ENCODE results near the gene DCDC2C.

DCDC2C gene

DNA sequence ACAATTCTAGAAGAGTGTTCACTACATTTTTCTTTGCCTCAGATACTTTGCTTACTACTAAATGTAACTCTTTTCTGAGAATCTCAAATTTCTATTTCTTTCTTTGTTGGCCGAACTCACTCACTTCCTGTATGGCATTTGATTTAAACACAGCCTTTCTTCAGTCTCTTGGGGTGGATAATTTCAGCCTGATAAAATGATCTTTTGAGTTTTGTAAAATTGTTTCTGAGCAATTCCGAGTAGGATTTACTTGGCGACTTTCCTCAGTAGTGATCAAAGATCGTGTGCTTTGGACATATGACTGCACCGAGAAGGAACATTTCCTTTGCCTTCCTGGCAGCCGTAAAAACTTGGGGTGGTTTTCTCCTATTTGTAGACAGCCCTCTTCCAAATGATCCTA is 127.4 kb downstream of the DCDC2C start:
- Histone ChIP-seq H3K4me3 (ENCODE audit: low read length) (no peak overlapping the region), H3K9ac (ENCODE audit: low read length) (no peak overlapping the region), H3K9me3 (ENCODE audit: insufficient read depth, low read length) (no peaks in the 10 kb centered on the region), H3K36me3 (replicated peaks; ENCODE audit: low read depth, low read length) (no peaks in the 10 kb centered on the region), H3K27ac (ENCODE audit: low read length) (no peak overlapping the region), H3K4me2 (ENCODE audit: low read length) (no peak overlapping the region), H2AFZ (ENCODE audit: low read depth, low read length) (no peak overlapping the region), H3K27me3 (ENCODE audit: low read depth, low read length) (peaks cover 20% of the 10 kb centered on the region; the same call in 1 of the 2 replicates), H4K20me1 (ENCODE audit: insufficient read depth, low read length) (no peaks in the 10 kb centered on the region), H3K79me2 (ENCODE audit: low read length) (no peaks in the 10 kb centered on the region), H3K4me1 (ENCODE audit: low read length) (peaks cover 6% of the 10 kb centered on the region; the same call in 1 of the 2 replicates)
- no peak for TF ChIP-seq EZH2phosphoT487 (IDR thresholded peaks at IDR 0.05; ENCODE audit: low read depth)
- TF ChIP-seq, protein P1, sequence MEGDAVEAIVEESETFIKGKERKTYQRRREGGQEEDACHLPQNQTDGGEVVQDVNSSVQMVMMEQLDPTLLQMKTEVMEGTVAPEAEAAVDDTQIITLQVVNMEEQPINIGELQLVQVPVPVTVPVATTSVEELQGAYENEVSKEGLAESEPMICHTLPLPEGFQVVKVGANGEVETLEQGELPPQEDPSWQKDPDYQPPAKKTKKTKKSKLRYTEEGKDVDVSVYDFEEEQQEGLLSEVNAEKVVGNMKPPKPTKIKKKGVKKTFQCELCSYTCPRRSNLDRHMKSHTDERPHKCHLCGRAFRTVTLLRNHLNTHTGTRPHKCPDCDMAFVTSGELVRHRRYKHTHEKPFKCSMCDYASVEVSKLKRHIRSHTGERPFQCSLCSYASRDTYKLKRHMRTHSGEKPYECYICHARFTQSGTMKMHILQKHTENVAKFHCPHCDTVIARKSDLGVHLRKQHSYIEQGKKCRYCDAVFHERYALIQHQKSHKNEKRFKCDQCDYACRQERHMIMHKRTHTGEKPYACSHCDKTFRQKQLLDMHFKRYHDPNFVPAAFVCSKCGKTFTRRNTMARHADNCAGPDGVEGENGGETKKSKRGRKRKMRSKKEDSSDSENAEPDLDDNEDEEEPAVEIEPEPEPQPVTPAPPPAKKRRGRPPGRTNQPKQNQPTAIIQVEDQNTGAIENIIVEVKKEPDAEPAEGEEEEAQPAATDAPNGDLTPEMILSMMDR (IDR thresholded peaks at IDR 0.05; ENCODE audit: low read depth, low read length) = no peak

DNA sequence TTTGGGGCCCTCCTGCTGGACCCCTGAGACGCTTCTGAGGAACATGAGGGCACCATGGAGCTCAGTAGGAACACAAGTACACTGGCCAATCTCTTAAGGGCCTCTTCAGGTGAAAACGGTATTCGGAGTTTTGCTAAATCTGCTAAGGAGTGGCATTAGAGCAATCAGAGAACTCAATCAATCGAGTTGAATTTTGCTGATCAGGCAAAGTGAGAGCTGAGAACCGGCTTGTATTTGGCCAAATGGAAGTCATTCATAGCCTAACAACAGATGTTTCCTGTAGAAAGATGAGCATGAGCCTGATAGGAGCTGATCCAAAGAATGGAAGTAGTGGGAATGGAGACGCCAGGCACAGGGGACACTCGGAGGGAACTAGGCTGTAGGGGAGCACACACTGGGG is 133.7 kb downstream of the DCDC2C start:
- no peak overlapping the region for H2AFZ ChIP-seq (ENCODE audit: low read depth, low read length)
- no peak overlapping the region for H3K4me2 ChIP-seq (ENCODE audit: low read length)
- no peaks in the 10 kb centered on the region for H3K36me3 ChIP-seq (replicated peaks; ENCODE audit: low read depth, low read length)
- peaks cover 7% of the 10 kb centered on the region; the same call in 1 of the 2 replicates for H3K4me1 ChIP-seq (ENCODE audit: low read length)
- no peaks in the 10 kb centered on the region for H4K20me1 ChIP-seq (ENCODE audit: insufficient read depth, low read length)
- H3K4me3 ChIP-seq (ENCODE audit: low read length) = no peak overlapping the region
- H3K9ac ChIP-seq (ENCODE audit: low read length) = no peak overlapping the region
- H3K79me2 ChIP-seq (ENCODE audit: low read length) = no peaks in the 10 kb centered on the region
- TF ChIP-seq EZH2phosphoT487 (IDR thresholded peaks at IDR 0.05; ENCODE audit: low read depth) = no peak
- TF ChIP-seq, protein P1 (IDR thresholded peaks at IDR 0.05; ENCODE audit: low read depth, low read length) = no peak
- no peaks in the 10 kb centered on the region for H3K9me3 ChIP-seq (ENCODE audit: insufficient read depth, low read length)
- peaks cover 22% of the 10 kb centered on the region; the same call in 1 of the 2 replicates for H3K27me3 ChIP-seq (ENCODE audit: low read depth, low read length)
- H3K27ac ChIP-seq (ENCODE audit: low read length) = no peak overlapping the region

DNA sequence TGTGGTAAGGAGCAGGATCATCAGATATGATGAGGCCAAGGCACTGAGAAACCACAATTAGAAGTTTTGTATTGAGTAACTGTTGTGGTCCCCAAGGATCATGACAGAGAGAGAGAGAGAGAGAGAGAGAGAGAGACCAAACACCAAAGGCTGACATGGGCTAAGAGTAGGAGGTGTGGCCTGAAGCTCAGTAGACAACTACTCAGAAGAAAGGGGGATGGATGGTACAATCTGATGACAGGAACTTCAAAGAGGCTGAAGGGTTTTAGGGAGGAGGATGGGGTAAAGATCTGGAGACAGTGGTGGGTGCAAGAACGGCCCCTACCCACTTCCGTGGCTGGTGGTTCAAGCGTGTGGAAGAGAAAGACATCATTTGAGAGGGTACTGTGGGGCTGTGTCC is 135.0 kb downstream of the DCDC2C start:
- TF ChIP-seq, protein P1 (IDR thresholded peaks at IDR 0.05; ENCODE audit: low read depth, low read length) = no peak
- no peak for TF ChIP-seq EZH2phosphoT487 (IDR thresholded peaks at IDR 0.05; ENCODE audit: low read depth)
- Histone ChIP-seq H3K79me2 (ENCODE audit: low read length) (no peaks in the 10 kb centered on the region), H3K36me3 (replicated peaks; ENCODE audit: low read depth, low read length) (no peaks in the 10 kb centered on the region), H3K27me3 (ENCODE audit: low read depth, low read length) (peaks cover 10% of the 10 kb centered on the region; the same call in 1 of the 2 replicates), H2AFZ (ENCODE audit: low read depth, low read length) (no peak overlapping the region), H3K4me1 (ENCODE audit: low read length) (peaks cover 7% of the 10 kb centered on the region; the same call in 1 of the 2 replicates), H3K4me2 (ENCODE audit: low read length) (no peak overlapping the region), H4K20me1 (ENCODE audit: insufficient read depth, low read length) (no peaks in the 10 kb centered on the region), H3K9ac (ENCODE audit: low read length) (no peak overlapping the region), H3K27ac (ENCODE audit: low read length) (no peak overlapping the region), H3K4me3 (ENCODE audit: low read length) (no peak overlapping the region), H3K9me3 (ENCODE audit: insufficient read depth, low read length) (no peaks in the 10 kb centered on the region)

DNA sequence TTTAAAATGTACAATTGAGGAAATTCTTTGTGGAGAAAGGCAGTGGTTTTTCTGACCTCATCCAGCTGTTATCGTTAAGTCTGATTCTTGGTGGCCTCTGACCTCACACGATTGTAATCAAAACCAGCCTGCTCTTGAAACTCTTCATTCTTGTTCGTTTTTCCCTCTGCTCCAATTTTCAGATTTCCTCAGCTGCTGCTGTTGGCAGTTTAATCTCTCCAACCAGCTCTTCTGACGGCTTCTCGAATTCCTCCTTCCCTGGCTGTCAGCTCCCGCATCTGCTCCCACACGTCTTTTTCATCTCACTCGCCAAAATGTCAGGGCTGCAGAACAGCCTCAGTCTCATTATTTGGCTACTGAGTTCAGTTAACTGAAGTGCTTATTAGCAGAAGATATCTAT is 136.1 kb downstream of the DCDC2C start:
- Histone ChIP-seq H3K4me1 (ENCODE audit: low read length) (peaks cover 7% of the 10 kb centered on the region; the same call in 1 of the 2 replicates), H3K79me2 (ENCODE audit: low read length) (no peaks in the 10 kb centered on the region), H2AFZ (ENCODE audit: low read depth, low read length) (no peak overlapping the region), H3K27ac (ENCODE audit: low read length) (no peak overlapping the region), H3K4me3 (ENCODE audit: low read length) (no peak overlapping the region), H3K27me3 (ENCODE audit: low read depth, low read length) (peaks cover 5% of the 10 kb centered on the region; the same call in 1 of the 2 replicates), H3K36me3 (replicated peaks; ENCODE audit: low read depth, low read length) (no peaks in the 10 kb centered on the region), H3K9ac (ENCODE audit: low read length) (no peak overlapping the region), H3K9me3 (ENCODE audit: insufficient read depth, low read length) (no peaks in the 10 kb centered on the region), H3K4me2 (ENCODE audit: low read length) (no peak overlapping the region), H4K20me1 (ENCODE audit: insufficient read depth, low read length) (no peaks in the 10 kb centered on the region)
- TF ChIP-seq, protein P1 (IDR thresholded peaks at IDR 0.05; ENCODE audit: low read depth, low read length) = no peak
- no peak for TF ChIP-seq EZH2phosphoT487 (IDR thresholded peaks at IDR 0.05; ENCODE audit: low read depth)
